ENCODE results near the gene OSBPL7. TPM values are rescaled to one million over a fixed set of nuclear protein-coding genes. Genes with fewer than 3 reads are reported as not detected.

OSBPL7 gene
- total and polyA plus RNA-seq, 3 donors from 2014 or later: 2.1 to 7.3 (median 2.5) TPM

DNA sequence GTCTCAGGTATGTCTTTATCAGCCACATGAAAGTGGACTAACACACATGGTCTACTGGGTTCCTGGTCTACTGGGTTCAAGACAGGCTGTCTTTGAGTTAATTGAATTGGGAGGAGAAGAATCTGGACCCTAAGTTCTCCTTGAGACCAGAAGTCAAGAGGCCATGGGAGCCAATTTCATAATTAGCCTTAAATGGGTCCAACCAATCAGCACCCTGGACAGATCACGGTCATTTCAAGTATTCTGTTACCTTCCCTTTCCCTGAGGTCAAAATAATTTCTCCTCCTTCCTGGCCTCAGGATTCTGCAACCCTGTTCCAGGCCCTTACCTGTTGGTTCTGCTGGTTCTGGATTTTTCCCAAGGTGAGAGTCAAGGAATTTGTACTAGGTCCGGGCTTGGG lies 23.8 kb downstream of the OSBPL7 start:
- H3K4me3 ChIP-seq: no peak overlapping the region
- no peak for DNase-seq
- intact Hi-C loops (cut with DNase I; ENCODE audit: low total_unique reads): no loop called here
- no peaks in the 10 kb centered on the region for H3K9me3 ChIP-seq
- no peak overlapping the region for H3K27ac ChIP-seq
- 56 to 66% methylated on average over 2 of the region's 2 CpGs for WGBS, 2 donors
- no peak for TF ChIP-seq POLR2A (IDR thresholded peaks at IDR 0.05)
- TF ChIP-seq, protein P1, sequence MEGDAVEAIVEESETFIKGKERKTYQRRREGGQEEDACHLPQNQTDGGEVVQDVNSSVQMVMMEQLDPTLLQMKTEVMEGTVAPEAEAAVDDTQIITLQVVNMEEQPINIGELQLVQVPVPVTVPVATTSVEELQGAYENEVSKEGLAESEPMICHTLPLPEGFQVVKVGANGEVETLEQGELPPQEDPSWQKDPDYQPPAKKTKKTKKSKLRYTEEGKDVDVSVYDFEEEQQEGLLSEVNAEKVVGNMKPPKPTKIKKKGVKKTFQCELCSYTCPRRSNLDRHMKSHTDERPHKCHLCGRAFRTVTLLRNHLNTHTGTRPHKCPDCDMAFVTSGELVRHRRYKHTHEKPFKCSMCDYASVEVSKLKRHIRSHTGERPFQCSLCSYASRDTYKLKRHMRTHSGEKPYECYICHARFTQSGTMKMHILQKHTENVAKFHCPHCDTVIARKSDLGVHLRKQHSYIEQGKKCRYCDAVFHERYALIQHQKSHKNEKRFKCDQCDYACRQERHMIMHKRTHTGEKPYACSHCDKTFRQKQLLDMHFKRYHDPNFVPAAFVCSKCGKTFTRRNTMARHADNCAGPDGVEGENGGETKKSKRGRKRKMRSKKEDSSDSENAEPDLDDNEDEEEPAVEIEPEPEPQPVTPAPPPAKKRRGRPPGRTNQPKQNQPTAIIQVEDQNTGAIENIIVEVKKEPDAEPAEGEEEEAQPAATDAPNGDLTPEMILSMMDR (IDR thresholded peaks at IDR 0.05): no peak
- no peaks in the 10 kb centered on the region for H3K27me3 ChIP-seq
- no peaks in the 10 kb centered on the region for H3K36me3 ChIP-seq (ENCODE audit: low read depth, missing control alignments)
- H3K4me1 ChIP-seq: no peaks in the 10 kb centered on the region

DNA sequence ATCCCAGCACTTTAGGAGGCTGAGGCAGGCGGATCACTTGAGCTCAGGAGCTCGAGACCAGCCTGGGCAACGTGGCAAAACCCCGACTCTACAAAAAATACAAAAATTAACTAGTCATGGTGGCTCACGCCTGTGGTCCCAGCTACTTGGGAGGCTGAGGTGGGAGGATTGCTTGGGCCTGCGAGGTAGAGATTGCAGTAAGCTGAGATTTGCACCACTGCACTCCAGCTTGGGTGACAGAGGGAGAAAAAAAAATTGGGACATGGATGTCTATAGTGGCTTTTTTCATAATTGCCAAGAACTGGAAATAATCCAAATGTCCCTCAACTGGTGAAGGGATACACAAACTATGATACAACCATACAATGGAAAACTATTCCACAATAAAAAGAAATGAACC lies 28.6 kb downstream of the OSBPL7 start:
- intact Hi-C loops (cut with DNase I; ENCODE audit: low total_unique reads): no loop called here

DNA sequence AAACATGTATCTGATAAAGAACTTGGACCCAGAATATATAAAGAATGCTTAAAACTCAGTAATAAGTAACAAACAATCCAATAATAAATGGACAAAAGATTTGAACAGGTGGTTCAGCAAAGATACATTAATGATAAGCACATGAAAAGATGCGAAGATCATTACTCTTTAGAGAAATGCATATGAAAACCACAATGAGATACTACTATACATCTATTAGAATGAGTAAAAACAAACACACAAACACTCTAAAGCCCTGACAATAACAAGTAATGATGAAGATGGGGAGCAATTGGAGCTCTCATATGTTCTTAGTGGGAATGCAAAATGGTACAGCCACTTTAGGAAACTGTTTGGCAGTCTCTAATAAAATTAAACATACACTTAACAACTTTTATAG lies 29.1 kb downstream of the OSBPL7 start:
- Histone ChIP-seq H3K4me1 (no peaks in the 10 kb centered on the region), H3K36me3 (ENCODE audit: low read depth, missing control alignments) (no peaks in the 10 kb centered on the region), H3K4me3 (no peak overlapping the region), H3K27me3 (no peaks in the 10 kb centered on the region), H3K27ac (no peak overlapping the region), H3K9me3 (no peaks in the 10 kb centered on the region)
- 83 to 90% methylated on average over 1 of the region's 1 CpG for WGBS, 2 donors
- no peak for DNase-seq
- no peak for TF ChIP-seq POLR2A (IDR thresholded peaks at IDR 0.05)
- TF ChIP-seq, protein P1 (IDR thresholded peaks at IDR 0.05): no peak
- intact Hi-C loops (cut with DNase I; ENCODE audit: low total_unique reads): no loop called here

More for the DNA sequence above, 28.6 kb downstream of the OSBPL7 start:
- 70 to 78% methylated on average over 6 of the region's 6 CpGs for WGBS, 2 donors
- Histone ChIP-seq H3K36me3 (ENCODE audit: low read depth, missing control alignments) (no peaks in the 10 kb centered on the region), H3K4me3 (no peak overlapping the region), H3K9me3 (no peaks in the 10 kb centered on the region), H3K27me3 (no peaks in the 10 kb centered on the region), H3K4me1 (no peaks in the 10 kb centered on the region), H3K27ac (no peak overlapping the region)
- no peak for TF ChIP-seq POLR2A (IDR thresholded peaks at IDR 0.05)
- TF ChIP-seq, protein P1 (IDR thresholded peaks at IDR 0.05): no peak
- DNase-seq: no peak

DNA sequence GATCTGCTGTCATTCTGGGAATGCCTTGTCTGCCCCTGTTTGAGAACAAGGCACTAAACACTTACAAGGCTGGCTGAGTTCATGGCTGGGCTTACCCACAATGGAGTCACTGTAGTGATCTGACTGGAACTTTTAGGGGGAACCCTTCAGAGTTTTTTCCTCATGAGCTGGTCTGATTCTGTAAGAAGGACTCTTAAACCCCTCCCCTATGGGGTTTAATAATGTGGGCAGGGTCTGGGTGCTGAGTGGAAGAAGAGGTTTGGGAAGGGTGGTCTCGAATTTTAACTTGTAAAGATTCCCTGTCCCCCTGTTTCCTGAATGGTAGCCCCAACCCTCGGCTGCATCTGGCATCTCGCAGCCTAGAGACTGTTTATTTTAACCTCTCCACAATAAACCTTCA lies 30.6 kb downstream of the OSBPL7 start:
- DNase-seq: no peak
- H3K27me3 ChIP-seq: no peaks in the 10 kb centered on the region
- no peaks in the 10 kb centered on the region for H3K36me3 ChIP-seq (ENCODE audit: low read depth, missing control alignments)
- WGBS, 2 donors: 40 to 42% methylated on average over 3 of the region's 3 CpGs
- H3K4me1 ChIP-seq: no peaks in the 10 kb centered on the region
- TF ChIP-seq POLR2A (IDR thresholded peaks at IDR 0.05): no peak
- TF ChIP-seq, protein P1 (IDR thresholded peaks at IDR 0.05): no peak
- no peak overlapping the region for H3K4me3 ChIP-seq
- no peaks in the 10 kb centered on the region for H3K9me3 ChIP-seq
- intact Hi-C loops (cut with DNase I; ENCODE audit: low total_unique reads): no loop called here
- H3K27ac ChIP-seq: no peak overlapping the region
